ENCODE data around the gene NYAP1.
"Not testable (repeated sequence)": the region's sequence is repeated elsewhere in the genome, so short reads cannot be mapped to it uniquely, and the experiment has no call there.

Gene NYAP1

GRCh38 chr7:100483722-100484672 is at the start of gene NYAP1:
NYAP1 (plus strand) TSS chr7:100483927; CDS start chr7:100485312, 1,385 bp downstream.
- peaks cover 5% of the 10 kb centered on the region for H3K4me1 ChIP-seq (ENCODE audit: control insufficient read depth, insufficient read depth, low read length)
- peak within 1 kb of the TSS; percentile 81 for H3K4me3 ChIP-seq (ENCODE audit: low read length)
- peak within 1 kb of the TSS; percentile 77 for H3K9ac ChIP-seq (ENCODE audit: low read length)
- H3K27me3 ChIP-seq (replicated peaks; ENCODE audit: control insufficient read depth, insufficient read depth, low read length): no peaks in the 10 kb centered on the region
- H3K9me3 ChIP-seq (ENCODE audit: control insufficient read depth, low read length): no peaks in the 10 kb centered on the region
- no peaks in the 10 kb centered on the region for H3K36me3 ChIP-seq (ENCODE audit: control insufficient read depth, insufficient read depth, low read length, severe bottlenecking)
- DNase-seq (ENCODE audit: low read depth): peak; percentile 82

GRCh38 chr7:100434297-100435144 is 49.2 kb upstream of the NYAP1 start:
- H3K9ac ChIP-seq (ENCODE audit: low read length): peak overlapping the region; percentile 95
- peaks cover 30% of the 10 kb centered on the region for H3K36me3 ChIP-seq (ENCODE audit: control insufficient read depth, insufficient read depth, low read length, severe bottlenecking)
- peak overlapping the region; percentile 92 for H3K4me3 ChIP-seq (ENCODE audit: low read length)
- peaks cover 30% of the 10 kb centered on the region for H3K4me1 ChIP-seq (ENCODE audit: control insufficient read depth, insufficient read depth, low read length)
- no peaks in the 10 kb centered on the region for H3K9me3 ChIP-seq (ENCODE audit: control insufficient read depth, low read length)
- H3K27me3 ChIP-seq (replicated peaks; ENCODE audit: control insufficient read depth, insufficient read depth, low read length): no peaks in the 10 kb centered on the region
- no peak for DNase-seq (ENCODE audit: low read depth)

- peak; percentile 61 for DNase-seq (ENCODE audit: low read depth)
These were observed 48.1 kb upstream of the NYAP1 start for GRCh38 chr7:100435401-100436304.

GRCh38 chr7:100437150-100438100 is 46.3 kb upstream of the NYAP1 start:
- peak overlapping the region; percentile 92 for H3K4me3 ChIP-seq (ENCODE audit: low read length)
- H3K4me1 ChIP-seq (ENCODE audit: control insufficient read depth, insufficient read depth, low read length): peaks cover 10% of the 10 kb centered on the region
- H3K9ac ChIP-seq (ENCODE audit: low read length): peak overlapping the region; percentile 95
- no peaks in the 10 kb centered on the region for H3K27me3 ChIP-seq (replicated peaks; ENCODE audit: control insufficient read depth, insufficient read depth, low read length)
- DNase-seq (ENCODE audit: low read depth): no peak
- H3K36me3 ChIP-seq (ENCODE audit: control insufficient read depth, insufficient read depth, low read length, severe bottlenecking): peaks cover 23% of the 10 kb centered on the region
- H3K9me3 ChIP-seq (ENCODE audit: control insufficient read depth, low read length): no peaks in the 10 kb centered on the region

More at GRCh38 chr7:100435401-100436304, 48.1 kb upstream of the NYAP1 start:
- Histone ChIP-seq H3K4me3 (ENCODE audit: low read length) (peak overlapping the region; percentile 92), H3K4me1 (ENCODE audit: control insufficient read depth, insufficient read depth, low read length) (peaks cover 27% of the 10 kb centered on the region), H3K9ac (ENCODE audit: low read length) (peak overlapping the region; percentile 95), H3K36me3 (ENCODE audit: control insufficient read depth, insufficient read depth, low read length, severe bottlenecking) (peaks cover 30% of the 10 kb centered on the region), H3K27me3 (replicated peaks; ENCODE audit: control insufficient read depth, insufficient read depth, low read length) (no peaks in the 10 kb centered on the region), H3K9me3 (ENCODE audit: control insufficient read depth, low read length) (no peaks in the 10 kb centered on the region)

- Histone ChIP-seq H3K36me3 (ENCODE audit: control insufficient read depth, insufficient read depth, low read length, severe bottlenecking) (peaks cover 16% of the 10 kb centered on the region), H3K9ac (ENCODE audit: low read length) (no peak overlapping the region), H3K4me1 (ENCODE audit: control insufficient read depth, insufficient read depth, low read length) (peaks cover 8% of the 10 kb centered on the region), H3K9me3 (ENCODE audit: control insufficient read depth, low read length) (no peaks in the 10 kb centered on the region), H3K27me3 (replicated peaks; ENCODE audit: control insufficient read depth, insufficient read depth, low read length) (no peaks in the 10 kb centered on the region), H3K4me3 (ENCODE audit: low read length) (no peak overlapping the region)
- DNase-seq (ENCODE audit: low read depth): no peak
These were observed 45.6 kb upstream of the NYAP1 start for GRCh38 chr7:100438172-100438571.

GRCh38 chr7:100438731-100439130 is 45.0 kb upstream of the NYAP1 start:
- H3K4me3 ChIP-seq (ENCODE audit: low read length); H3K9ac ChIP-seq (ENCODE audit: low read length); DNase-seq (ENCODE audit: low read depth); H3K9me3 ChIP-seq (ENCODE audit: control insufficient read depth, low read length); H3K27me3 ChIP-seq (replicated peaks; ENCODE audit: control insufficient read depth, insufficient read depth, low read length); H3K4me1 ChIP-seq (ENCODE audit: control insufficient read depth, insufficient read depth, low read length): not testable (repeated sequence)
- peaks cover 10% of the 10 kb centered on the region for H3K36me3 ChIP-seq (ENCODE audit: control insufficient read depth, insufficient read depth, low read length, severe bottlenecking)

GRCh38 chr7:100439244-100439643 is 44.5 kb upstream of the NYAP1 start:
- not testable (repeated sequence) for H3K27me3 ChIP-seq (replicated peaks; ENCODE audit: control insufficient read depth, insufficient read depth, low read length); H3K4me1 ChIP-seq (ENCODE audit: control insufficient read depth, insufficient read depth, low read length); DNase-seq (ENCODE audit: low read depth); H3K9ac ChIP-seq (ENCODE audit: low read length); H3K4me3 ChIP-seq (ENCODE audit: low read length); H3K9me3 ChIP-seq (ENCODE audit: control insufficient read depth, low read length); H3K36me3 ChIP-seq (ENCODE audit: control insufficient read depth, insufficient read depth, low read length, severe bottlenecking)

- no peak overlapping the region for H3K4me3 ChIP-seq (ENCODE audit: low read length)
- no peaks in the 10 kb centered on the region for H3K9me3 ChIP-seq (ENCODE audit: control insufficient read depth, low read length)
- DNase-seq (ENCODE audit: low read depth): no peak
- peaks cover 16% of the 10 kb centered on the region for H3K4me1 ChIP-seq (ENCODE audit: control insufficient read depth, insufficient read depth, low read length)
- no peak overlapping the region for H3K9ac ChIP-seq (ENCODE audit: low read length)
- H3K36me3 ChIP-seq (ENCODE audit: control insufficient read depth, insufficient read depth, low read length, severe bottlenecking): no peaks in the 10 kb centered on the region
- H3K27me3 ChIP-seq (replicated peaks; ENCODE audit: control insufficient read depth, insufficient read depth, low read length): no peaks in the 10 kb centered on the region
These were observed 41.8 kb upstream of the NYAP1 start for GRCh38 chr7:100441641-100442535.

GRCh38 chr7:100443096-100443840 is 40.5 kb upstream of the NYAP1 start:
- no peak overlapping the region for H3K4me3 ChIP-seq (ENCODE audit: low read length)
- H3K9me3 ChIP-seq (ENCODE audit: control insufficient read depth, low read length): no peaks in the 10 kb centered on the region
- H3K36me3 ChIP-seq (ENCODE audit: control insufficient read depth, insufficient read depth, low read length, severe bottlenecking): no peaks in the 10 kb centered on the region
- DNase-seq (ENCODE audit: low read depth): no peak
- peaks cover 16% of the 10 kb centered on the region for H3K4me1 ChIP-seq (ENCODE audit: control insufficient read depth, insufficient read depth, low read length)
- H3K9ac ChIP-seq (ENCODE audit: low read length): no peak overlapping the region
- no peaks in the 10 kb centered on the region for H3K27me3 ChIP-seq (replicated peaks; ENCODE audit: control insufficient read depth, insufficient read depth, low read length)
